ENCODE measurements around the gene UEVLD. TPM values are rescaled to one million over a fixed set of nuclear protein-coding genes. Genes with fewer than 3 reads are reported as not detected.

UEVLD gene
- total RNA-seq, 2 experiments from 2014 or later: 13.9 to 22.8 TPM

DNA sequence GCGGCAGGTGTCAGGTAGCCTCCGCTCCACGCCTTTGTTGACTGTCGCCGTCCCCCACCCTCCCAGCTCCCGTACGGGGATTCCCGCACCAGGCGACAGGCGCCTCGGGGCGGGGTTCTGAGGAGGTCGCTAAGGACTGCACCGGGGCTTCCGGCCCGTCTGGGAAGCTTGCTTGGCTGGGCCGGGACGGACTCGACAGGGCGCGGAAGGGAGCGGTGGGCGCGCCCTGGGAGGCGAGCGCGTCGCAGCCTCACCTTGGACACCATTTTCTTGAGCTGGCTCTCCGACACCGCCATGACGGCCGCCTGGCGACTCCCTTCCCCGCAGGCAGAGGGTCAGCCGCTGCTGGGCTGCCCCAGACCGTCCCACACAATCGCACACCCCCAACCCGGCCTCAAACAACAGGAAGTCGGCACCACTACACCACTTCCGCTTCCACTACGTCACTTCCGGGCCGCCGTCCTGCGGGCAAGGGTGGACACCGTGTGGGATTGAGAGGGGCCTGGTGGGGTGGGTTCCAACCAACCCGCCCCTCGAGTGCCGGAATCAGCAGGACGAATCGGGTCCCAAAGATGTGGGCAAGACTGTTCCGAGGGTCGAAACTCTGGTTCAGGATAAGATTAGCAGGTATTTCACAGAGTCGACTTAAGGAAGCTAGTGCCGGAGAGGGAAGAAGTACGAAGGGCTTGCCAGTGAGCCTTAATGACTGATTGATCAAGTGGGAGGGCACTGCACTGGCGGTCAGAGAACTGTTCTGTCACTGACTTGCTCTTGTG, 61.8 kb downstream of the UEVLD start, which contains the start of gene TSG101:
TSG101 (minus strand) TSS at position 422 of the 776 bp plus-strand sequence; CDS start at position 296, 126 bp downstream.
- POLR2A ChIA-PET: interaction anchor here (0.6 to 2.8 kb wide), 15 partner anchors 9 to 420 kb away, joined by 3 to 23 read pairs (median 4); partner anchors contain the start of genes GTF2H1, HPS5, LDHA and SPTY2D1
- ATAC-seq (peak; percentile 89), DNase-seq (peak; percentile 95)
- peaks cover 50% of the 10 kb centered on the region for H3K4me1 Mint-ChIP-seq (ENCODE audit: low read depth)
- peak within 1 kb of the TSS; percentile 90 for H3K4me3 Mint-ChIP-seq
- H3K27me3 Mint-ChIP-seq: no peaks in the 10 kb centered on the region
- no peaks in the 10 kb centered on the region for H3K9me3 Mint-ChIP-seq
- TF ChIP-seq, protein P1, sequence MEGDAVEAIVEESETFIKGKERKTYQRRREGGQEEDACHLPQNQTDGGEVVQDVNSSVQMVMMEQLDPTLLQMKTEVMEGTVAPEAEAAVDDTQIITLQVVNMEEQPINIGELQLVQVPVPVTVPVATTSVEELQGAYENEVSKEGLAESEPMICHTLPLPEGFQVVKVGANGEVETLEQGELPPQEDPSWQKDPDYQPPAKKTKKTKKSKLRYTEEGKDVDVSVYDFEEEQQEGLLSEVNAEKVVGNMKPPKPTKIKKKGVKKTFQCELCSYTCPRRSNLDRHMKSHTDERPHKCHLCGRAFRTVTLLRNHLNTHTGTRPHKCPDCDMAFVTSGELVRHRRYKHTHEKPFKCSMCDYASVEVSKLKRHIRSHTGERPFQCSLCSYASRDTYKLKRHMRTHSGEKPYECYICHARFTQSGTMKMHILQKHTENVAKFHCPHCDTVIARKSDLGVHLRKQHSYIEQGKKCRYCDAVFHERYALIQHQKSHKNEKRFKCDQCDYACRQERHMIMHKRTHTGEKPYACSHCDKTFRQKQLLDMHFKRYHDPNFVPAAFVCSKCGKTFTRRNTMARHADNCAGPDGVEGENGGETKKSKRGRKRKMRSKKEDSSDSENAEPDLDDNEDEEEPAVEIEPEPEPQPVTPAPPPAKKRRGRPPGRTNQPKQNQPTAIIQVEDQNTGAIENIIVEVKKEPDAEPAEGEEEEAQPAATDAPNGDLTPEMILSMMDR (IDR thresholded peaks at IDR 0.05): no peak
- intact Hi-C loops (cut with micrococcal nuclease): loop anchor here (5.0 kb wide), 1 partner anchor 204 kb away; the partner anchor contains the start of genes GTF2H1 and HPS5
- CTCF ChIA-PET: interaction anchor here (0.5 to 2.0 kb wide), 14 partner anchors 14 to 416 kb away, joined by 3 to 10 read pairs (median 4); partner anchors contain the start of gene UEVLD
- peak within 1 kb of the TSS; percentile 99 for H3K27ac Mint-ChIP-seq
- H3K36me3 Mint-ChIP-seq (ENCODE audit: low read depth): peaks cover 22% of the 10 kb centered on the region

- DNase-seq: no peak
- CTCF ChIA-PET: interaction anchor here (0.9 to 2.0 kb wide), 9 partner anchors 53 to 283 kb away, joined by 3 to 10 read pairs (median 4); partner anchors contain the start of gene UEVLD
- TF ChIP-seq, protein P1 (IDR thresholded peaks at IDR 0.05): no peak
- Mint-ChIP-seq H3K9me3 (no peaks in the 10 kb centered on the region), H3K27me3 (no peaks in the 10 kb centered on the region), H3K36me3 (ENCODE audit: low read depth) (peaks cover 22% of the 10 kb centered on the region), H3K4me3 (peak overlapping the region; percentile 90), H3K27ac (peak overlapping the region; percentile 99), H3K4me1 (ENCODE audit: low read depth) (peaks cover 47% of the 10 kb centered on the region)
- intact Hi-C loops (cut with micrococcal nuclease): loop anchor here (5.0 kb wide), 1 partner anchor 204 kb away; the partner anchor contains the start of genes GTF2H1 and HPS5
- POLR2A ChIA-PET: interaction anchor here (0.6 to 2.8 kb wide), 13 partner anchors 10 to 420 kb away, joined by 3 to 23 read pairs (median 6); partner anchors contain the start of genes GTF2H1, HPS5, LDHA and SPTY2D1
- no peak for ATAC-seq
Measured at GRCh38 chr11:18526130-18526520, 62.4 kb downstream of the UEVLD start.

DNA sequence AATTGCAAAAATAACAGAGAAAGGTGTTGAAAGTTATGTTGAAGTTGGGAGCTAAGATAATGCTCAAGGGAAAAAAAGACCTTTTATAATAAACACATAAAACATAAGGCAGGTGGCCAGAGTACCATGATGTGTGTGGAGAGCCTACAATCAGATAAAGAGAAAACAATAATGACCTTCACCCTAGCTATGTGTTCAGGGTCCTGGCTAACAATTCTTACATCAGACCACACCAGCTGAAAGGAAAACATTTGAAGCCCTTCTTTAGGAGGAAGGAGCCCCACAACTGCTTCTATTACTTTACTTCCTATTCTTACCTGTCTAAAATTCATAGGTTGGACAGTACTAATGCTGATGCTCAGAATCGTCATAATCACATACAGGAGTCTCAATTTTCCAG, 64.3 kb downstream of the UEVLD start:
- ATAC-seq (no peak), DNase-seq (no peak)
- H3K4me3 Mint-ChIP-seq: no peak overlapping the region
- TF ChIP-seq, protein P1 (IDR thresholded peaks at IDR 0.05): no peak
- H3K9me3 Mint-ChIP-seq: no peaks in the 10 kb centered on the region
- CTCF ChIA-PET: interaction anchor here (0.7 to 2.0 kb wide), 3 partner anchors 16 to 198 kb away, joined by 3 to 9 read pairs (median 5); no protein-coding TSS in a partner anchor
- H3K36me3 Mint-ChIP-seq (ENCODE audit: low read depth): peaks cover 22% of the 10 kb centered on the region
- POLR2A ChIA-PET: no interaction called here
- no peaks in the 10 kb centered on the region for H3K27me3 Mint-ChIP-seq
- no peak overlapping the region for H3K27ac Mint-ChIP-seq
- intact Hi-C loops (cut with micrococcal nuclease): no loop called here
- H3K4me1 Mint-ChIP-seq (ENCODE audit: low read depth): peaks cover 52% of the 10 kb centered on the region

GRCh38 chr11:18523084-18523483, 65.5 kb downstream of the UEVLD start:
- TF ChIP-seq, protein P1 (IDR thresholded peaks at IDR 0.05): no peak
- POLR2A ChIA-PET: interaction anchor here (0.9 kb wide), 1 partner anchor 9 kb away, joined by 3 read pairs; no protein-coding TSS in a partner anchor
- ATAC-seq (no peak), DNase-seq (no peak)
- no peak overlapping the region for H3K4me3 Mint-ChIP-seq
- CTCF ChIA-PET: interaction anchor here (0.8 to 2.0 kb wide), 5 partner anchors 10 to 279 kb away, joined by 3 to 9 read pairs (median 5); no protein-coding TSS in a partner anchor
- H3K27me3 Mint-ChIP-seq: no peaks in the 10 kb centered on the region
- peaks cover 46% of the 10 kb centered on the region for H3K4me1 Mint-ChIP-seq (ENCODE audit: low read depth)
- H3K9me3 Mint-ChIP-seq: no peaks in the 10 kb centered on the region
- H3K27ac Mint-ChIP-seq: no peak overlapping the region
- intact Hi-C loops (cut with micrococcal nuclease): no loop called here
- H3K36me3 Mint-ChIP-seq (ENCODE audit: low read depth): peaks cover 22% of the 10 kb centered on the region

Measured in activated CD8-positive, alpha-beta T cell treated with anti-CD3 and anti-CD28 coated beads for 36 hours (primary cell).